ENCODE data around the gene AOAH. TPM values are rescaled to one million over a fixed set of nuclear protein-coding genes. Genes with fewer than 3 reads are reported as not detected.

Gene AOAH
- total RNA-seq, 4 donors from 2014 or later = 0.69 to 3.2 (median 2.2) TPM

GRCh38 chr7:36626111-36626510 lies 98.2 kb downstream of the AOAH start:
- H3K4me3 ChIP-seq (ENCODE audit: low read depth, poor library complexity, severe bottlenecking) = no peak overlapping the region
- no peak for DNase-seq (ENCODE audit: low spot score in 2 of 2)
- TF ChIP-seq, protein P1, sequence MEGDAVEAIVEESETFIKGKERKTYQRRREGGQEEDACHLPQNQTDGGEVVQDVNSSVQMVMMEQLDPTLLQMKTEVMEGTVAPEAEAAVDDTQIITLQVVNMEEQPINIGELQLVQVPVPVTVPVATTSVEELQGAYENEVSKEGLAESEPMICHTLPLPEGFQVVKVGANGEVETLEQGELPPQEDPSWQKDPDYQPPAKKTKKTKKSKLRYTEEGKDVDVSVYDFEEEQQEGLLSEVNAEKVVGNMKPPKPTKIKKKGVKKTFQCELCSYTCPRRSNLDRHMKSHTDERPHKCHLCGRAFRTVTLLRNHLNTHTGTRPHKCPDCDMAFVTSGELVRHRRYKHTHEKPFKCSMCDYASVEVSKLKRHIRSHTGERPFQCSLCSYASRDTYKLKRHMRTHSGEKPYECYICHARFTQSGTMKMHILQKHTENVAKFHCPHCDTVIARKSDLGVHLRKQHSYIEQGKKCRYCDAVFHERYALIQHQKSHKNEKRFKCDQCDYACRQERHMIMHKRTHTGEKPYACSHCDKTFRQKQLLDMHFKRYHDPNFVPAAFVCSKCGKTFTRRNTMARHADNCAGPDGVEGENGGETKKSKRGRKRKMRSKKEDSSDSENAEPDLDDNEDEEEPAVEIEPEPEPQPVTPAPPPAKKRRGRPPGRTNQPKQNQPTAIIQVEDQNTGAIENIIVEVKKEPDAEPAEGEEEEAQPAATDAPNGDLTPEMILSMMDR (IDR thresholded peaks at IDR 0.05) = no peak
- TF ChIP-seq POLR2A (IDR thresholded peaks at IDR 0.05) = no peak
- 77 to 78% methylated on average over 2 of the region's 2 CpGs for WGBS, 2 donors
- intact Hi-C loops (cut with DNase I; ENCODE audit: low total_unique reads) = no loop called here

DNA sequence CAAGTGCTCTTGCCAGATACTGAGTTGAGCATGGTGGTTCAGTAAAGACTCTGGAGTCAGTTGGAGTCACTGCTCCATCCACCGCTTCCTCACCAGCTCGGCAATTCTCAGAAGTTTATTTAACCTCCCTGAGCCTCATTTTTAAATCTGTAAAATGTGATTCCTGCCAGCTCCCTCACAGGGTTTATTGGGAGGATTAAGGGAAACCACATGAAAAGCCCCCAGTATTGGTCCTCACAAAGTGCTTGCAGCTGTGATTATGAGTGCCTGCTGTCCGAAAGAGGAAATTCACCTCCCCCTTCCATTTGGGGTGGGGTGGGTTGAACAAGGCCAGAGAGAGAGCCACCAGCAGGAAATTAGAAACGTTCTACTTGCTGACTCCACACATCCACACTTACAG lies 99.0 kb downstream of the AOAH start:
- no peak overlapping the region for H3K4me3 ChIP-seq (ENCODE audit: low read depth, poor library complexity, severe bottlenecking)
- 45 to 63% methylated on average over 4 of the region's 4 CpGs for WGBS, 2 donors
- DNase-seq (ENCODE audit: low spot score in 2 of 2) = no peak
- TF ChIP-seq POLR2A (IDR thresholded peaks at IDR 0.05) = no peak
- TF ChIP-seq, protein P1 (IDR thresholded peaks at IDR 0.05) = no peak
- intact Hi-C loops (cut with DNase I; ENCODE audit: low total_unique reads) = no loop called here

DNA sequence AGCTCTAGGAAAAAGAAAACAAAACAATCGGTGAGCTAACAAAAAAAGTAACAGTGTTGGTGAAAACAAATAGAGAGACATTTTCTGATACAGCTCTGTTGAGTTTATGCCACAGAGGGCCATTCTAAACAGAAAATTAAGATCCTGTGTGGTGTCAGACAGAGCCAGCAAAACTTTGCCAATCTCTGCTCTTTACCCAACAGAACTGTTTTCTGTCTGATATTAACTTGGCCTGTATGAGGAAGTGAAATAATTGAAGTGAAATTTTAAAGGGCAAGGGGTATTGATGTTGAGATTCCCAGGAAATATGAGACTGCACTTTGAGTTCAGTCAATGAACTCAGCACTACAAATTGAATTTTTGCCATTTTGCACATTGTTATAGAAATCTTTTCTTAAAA lies 101.0 kb downstream of the AOAH start:
- no peak for DNase-seq (ENCODE audit: low spot score in 2 of 2)
- H3K4me3 ChIP-seq (ENCODE audit: low read depth, poor library complexity, severe bottlenecking) = no peak overlapping the region
- TF ChIP-seq, protein P1 (IDR thresholded peaks at IDR 0.05) = no peak
- TF ChIP-seq POLR2A (IDR thresholded peaks at IDR 0.05) = no peak
- intact Hi-C loops (cut with DNase I; ENCODE audit: low total_unique reads) = no loop called here
- 43 to 64% methylated on average over 1 of the region's 1 CpG for WGBS, 2 donors

- DNase-seq (ENCODE audit: low spot score in 2 of 2) = no peak
- TF ChIP-seq, protein P1 (IDR thresholded peaks at IDR 0.05) = no peak
- no peak for TF ChIP-seq POLR2A (IDR thresholded peaks at IDR 0.05)
- WGBS, 2 donors = 69 to 70% methylated on average over 10 of the region's 10 CpGs
- intact Hi-C loops (cut with DNase I; ENCODE audit: low total_unique reads) = no loop called here
- no peak overlapping the region for H3K4me3 ChIP-seq (ENCODE audit: low read depth, poor library complexity, severe bottlenecking)
Observed at GRCh38 chr7:36621396-36621795, 102.9 kb downstream of the AOAH start.

DNA sequence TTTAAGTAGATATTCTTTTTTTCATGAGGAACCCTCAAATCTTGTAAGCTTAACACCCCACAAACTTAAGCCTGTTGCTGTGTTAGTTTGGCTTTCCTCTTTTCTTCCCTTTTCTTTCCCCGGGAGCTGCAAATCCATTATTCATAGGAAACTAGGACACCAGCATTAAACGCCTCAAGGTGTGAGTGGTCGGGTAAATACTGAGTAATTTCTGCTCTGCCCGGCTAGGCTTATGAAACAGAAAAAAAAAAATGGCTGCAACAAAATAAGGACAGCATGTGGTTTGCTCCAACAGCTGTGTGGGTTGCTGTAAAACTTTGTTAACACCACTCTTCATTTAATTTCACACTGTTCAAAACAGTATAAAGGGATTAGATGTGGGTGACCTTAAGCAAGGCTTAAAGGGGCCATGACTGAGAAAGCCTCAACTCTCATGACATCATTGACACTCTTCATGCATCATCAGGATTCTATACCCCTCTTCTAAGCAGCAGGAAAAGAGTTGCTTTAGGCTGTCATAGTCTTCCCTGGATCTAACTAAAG lies 104.1 kb downstream of the AOAH start:
- no peak overlapping the region for H3K4me3 ChIP-seq (ENCODE audit: low read depth, poor library complexity, severe bottlenecking)
- 37 to 44% methylated on average over 4 of the region's 4 CpGs for WGBS, 2 donors
- TF ChIP-seq POLR2A (IDR thresholded peaks at IDR 0.05) = no peak
- TF ChIP-seq, protein P1 (IDR thresholded peaks at IDR 0.05) = no peak
- DNase-seq (ENCODE audit: low spot score in 2 of 2) = no peak
- intact Hi-C loops (cut with DNase I; ENCODE audit: low total_unique reads) = no loop called here

DNA sequence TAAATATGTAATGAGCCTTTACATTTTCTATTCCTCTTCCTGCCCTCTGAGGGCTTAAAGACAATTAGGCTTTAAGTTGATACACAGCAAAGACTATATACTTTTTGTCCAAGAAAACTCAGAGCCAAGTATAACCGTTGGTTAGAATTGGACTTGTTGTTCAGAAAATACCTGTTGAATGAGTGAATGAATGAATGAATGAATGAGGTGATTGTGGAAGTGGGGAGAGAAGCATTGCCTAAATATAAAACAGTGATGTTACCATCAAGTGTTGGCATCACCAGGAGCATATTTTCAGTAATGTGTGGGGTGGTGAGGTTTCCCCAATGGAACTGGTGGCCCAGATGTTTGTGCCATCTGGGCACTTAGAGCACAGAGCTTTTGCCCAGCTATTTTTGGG lies 106.9 kb downstream of the AOAH start:
- H3K4me3 ChIP-seq (ENCODE audit: low read depth, poor library complexity, severe bottlenecking) = no peak overlapping the region
- 90% methylated on average over 1 of the region's 1 CpG for WGBS, 2 donors
- no peak for TF ChIP-seq POLR2A (IDR thresholded peaks at IDR 0.05)
- TF ChIP-seq, protein P1 (IDR thresholded peaks at IDR 0.05) = no peak
- no peak for DNase-seq (ENCODE audit: low spot score in 2 of 2)
- intact Hi-C loops (cut with DNase I; ENCODE audit: low total_unique reads) = no loop called here
